B cell (primary cell): ENCODE data around the gene NMT1. TPM values are rescaled to one million over a fixed set of nuclear protein-coding genes. Genes with fewer than 3 reads are reported as not detected.

ENCODE experiments used
- ATAC-seq: fragments of 200-7000 bp; cut with Tn5 transposase; one replicate; pipeline ENCODE4 v1.10.0; 2021; ENCODE audit warnings: low read depth, mild to moderate bottlenecking, moderate number of reproducible peaks, moderate library complexity
- CTCF ChIA-PET: fragments of 350-600 bp; sonication (Branson Sonifier 250); formaldehyde crosslinking; loops from one replicate; lab custom pipeline; 2021; ENCODE audit warnings: antibody characterized with exemption, inconsistent platforms; lab: Charles Lee
- POLR2A ChIA-PET: fragments of 350-600 bp; sonication (Branson Sonifier 250); formaldehyde crosslinking; loops from one replicate; lab custom pipeline; 2021; ENCODE audit warnings: antibody characterized with exemption; lab: Charles Lee
- DNase-seq: peaks from one replicate; pipeline ENCODE4 v3.0.0; 2013
- H2AFZ ChIP-seq: 2 replicates; pipeline ENCODE4 v1.6.1; 2012; ENCODE audit warnings: mild to moderate bottlenecking, low read depth, low read length; ENCODE audit not compliant: insufficient read depth, poor library complexity, severe bottlenecking
- H3K27ac ChIP-seq, 2 donors: 1 replicate in 1 of 2; 2 replicates in 1 of 2; pipeline ENCODE4 v1.5.1; 2012 to 2013; ENCODE audit warnings: low read length in 2 of 2, mild to moderate bottlenecking in 2 of 2, moderate library complexity in 1 of 2
- H3K27me3 ChIP-seq, 4 experiments: fragments of 200-600 bp in 1 of 4; sonication (generic) in 1 of 4; replicated peaks in 1 of 4; 1 replicate in 2 of 4; 2 replicates in 2 of 4; pipeline versions ENCODE4 v1.6.1 to v1.7.0; 2013 to 2016; ENCODE audit warnings: low read length in 3 of 4, mild to moderate bottlenecking in 2 of 4, mixed read lengths in 1 of 4, moderate library complexity in 1 of 4; ENCODE audit not compliant: insufficient read depth in 4 of 4, control insufficient read depth in 3 of 4; ENCODE audit errors: control extremely low read depth in 1 of 4
- H3K36me3 ChIP-seq, 2 experiments: replicated peaks in 1 of 2; 1 replicate in 1 of 2; 2 replicates in 1 of 2; pipeline versions ENCODE4 v1.6.1 to v1.7.1; 2013; ENCODE audit warnings: low read length in 1 of 2; ENCODE audit not compliant: insufficient read depth in 2 of 2, control insufficient read depth in 1 of 2; ENCODE audit errors: control extremely low read depth in 1 of 2, extremely low read depth in 1 of 2
- H3K4me1 ChIP-seq, 2 donors: fragments of 200-600 bp in 1 of 2; sonication (generic) in 1 of 2; 1 replicate in 1 of 2; 2 replicates in 1 of 2; pipeline versions ENCODE4 v1.5.1 to v1.6.1; 2013 to 2017; ENCODE audit warnings: low read length in 2 of 2; ENCODE audit not compliant: control insufficient read depth in 2 of 2, insufficient read depth in 2 of 2
- H3K4me2 ChIP-seq: replicated peaks from 2 replicates; pipeline ENCODE3; 2012; ENCODE audit warnings: mild to moderate bottlenecking, low read depth, low read length; ENCODE audit not compliant: poor library complexity, severe bottlenecking
- H3K4me3 ChIP-seq, 5 experiments: fragments of 200-600 bp in 1 of 5; sonication (generic) in 1 of 5; 1 replicate in 3 of 5; 2 replicates in 2 of 5; pipeline versions ENCODE4 v1.5.1 to v1.7.0; 2011 to 2016; ENCODE audit warnings: low read length in 4 of 5, mild to moderate bottlenecking in 4 of 5, low read depth in 2 of 5, control low read depth in 1 of 5, moderate library complexity in 1 of 5; ENCODE audit not compliant: insufficient read depth in 1 of 5; ENCODE audit errors: control extremely low read depth in 1 of 5, extremely low read depth in 1 of 5
- H3K79me2 ChIP-seq: fragments of 200-600 bp; sonication (generic); one replicate; pipeline ENCODE4 v1.6.0; 2016; ENCODE audit warnings: low read length; ENCODE audit not compliant: control insufficient read depth, insufficient read depth
- H3K9ac ChIP-seq: fragments of 200-600 bp; sonication (generic); 2 replicates; pipeline ENCODE4 v1.6.1; 2017; ENCODE audit warnings: mild to moderate bottlenecking, low read length, moderate library complexity
- H3K9me3 ChIP-seq, 3 donors: one replicate each; pipeline versions ENCODE4 v1.6.1 to v1.7.1; 2013; ENCODE audit warnings: low read length in 2 of 3; ENCODE audit not compliant: control insufficient read depth in 2 of 3, insufficient read depth in 1 of 3; ENCODE audit errors: control extremely low read depth in 1 of 3
- H4K20me1 ChIP-seq: 2 replicates; pipeline ENCODE4 v1.6.0; 2012; ENCODE audit warnings: mild to moderate bottlenecking, low read length; ENCODE audit not compliant: insufficient read depth, control insufficient read depth, poor library complexity, severe bottlenecking
- H3K27ac Mint-ChIP-seq: one replicate; pipeline ENCODE4 v1.8.0; 2021; ENCODE audit warnings: mixed read lengths
- H3K27me3 Mint-ChIP-seq: one replicate; pipeline ENCODE4 v1.8.0; 2021; ENCODE audit warnings: mixed read lengths
- H3K4me1 Mint-ChIP-seq: one replicate; pipeline ENCODE4 v1.8.0; 2021; ENCODE audit warnings: mixed read lengths
- H3K4me3 Mint-ChIP-seq: one replicate; pipeline ENCODE4 v1.8.0; 2021; ENCODE audit warnings: mixed read lengths
- H3K9me3 Mint-ChIP-seq: one replicate; pipeline ENCODE4 v1.8.0; 2022; ENCODE audit warnings: mixed read lengths; ENCODE audit not compliant: insufficient read depth
- EZH2 ChIP-seq: IDR thresholded peaks from 2 replicates; pipeline ENCODE4 v1.6.1; 2012; ENCODE audit warnings: borderline replicate concordance, low read depth, mild to moderate bottlenecking, moderate library complexity, low read length; ENCODE audit not compliant: insufficient read depth, poor library complexity, severe bottlenecking
- WGBS: methylation state at CpG from one replicate; pipeline ENCODE4 v1.1.5; 2013; ENCODE audit warnings: missing lambda C conversion rate; ENCODE audit not compliant: insufficient coverage; 5-methylcytosine and 5-hydroxymethylcytosine counted together
- intact Hi-C: fragments of 100-400 bp; cut with micrococcal nuclease; formaldehyde crosslinking; loops from one replicate; pipeline ENCODE4 v1.10.0; 2022
- polyA plus RNA-seq: library from polyadenylated mRNA; depleted of rRNA; stranded (reverse); fragments of >200 nt; gene quantifications from 2 replicates; pipeline ENCODE4 v1.2.3, GENCODE V29; 2012
- total RNA-seq, 2 donors: library from RNA; stranded (reverse); fragments of 120-200 nt in 1 of 2; gene quantifications; 1 replicate in 1 of 2; 2 replicates in 1 of 2; pipeline versions ENCODE4 v1.2.3 to v1.2.4, GENCODE V29; 2013 to 2022
- TF ChIP-seq, protein P1 (sequence below): fragments of 200-600 bp; IDR thresholded peaks from one replicate; pipeline ENCODE4 v1.8.0; 2022; ENCODE audit warnings: antibody characterized with exemption, mild to moderate bottlenecking

NMT1 gene
- total and polyA plus RNA-seq, 2 donors (not counting 1 experiment from before 2014, with no cell fraction given), result 30.1 to 134 TPM

DNA sequence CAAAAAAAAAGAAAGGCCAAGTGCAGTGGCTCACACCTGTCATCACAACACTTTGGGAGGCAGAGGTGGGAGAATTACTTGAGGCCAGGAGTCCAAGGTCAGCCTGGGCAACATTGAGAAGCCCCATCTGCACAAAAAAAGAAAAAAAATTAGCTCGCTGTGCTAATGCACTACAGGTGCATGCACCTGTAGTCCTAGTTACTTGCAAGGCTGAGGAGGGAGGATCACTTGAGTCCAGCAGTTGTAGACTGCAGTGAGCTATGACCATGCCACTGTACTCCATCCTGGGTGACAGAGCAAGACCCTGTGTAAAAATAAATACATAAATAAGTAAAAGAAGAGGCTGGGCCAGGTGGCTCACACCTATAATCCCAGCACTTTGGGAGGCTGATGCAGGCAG, 49.4 kb upstream of the NMT1 start:
- 83% methylated on average over 1 of the region's 1 CpG for WGBS
- ChIA-PET POLR2A (no interaction called here), CTCF (interaction anchor here (0.9 to 1.3 kb wide), 2 partner anchors 9 to 480 kb away, joined by 4 to 5 read pairs; no protein-coding TSS in a partner anchor)
- no peak overlapping the region for H3K4me3 Mint-ChIP-seq
- Histone ChIP-seq H3K79me2 (no peaks in the 10 kb centered on the region), H2AFZ (no peak overlapping the region), H3K4me2 (no peak overlapping the region), H4K20me1 (no peaks in the 10 kb centered on the region), H3K27me3 (peaks cover 0 to 9% (median 0%) of the 10 kb centered on the region in 4 experiments), H3K9ac (no peak overlapping the region), H3K4me3 (no peak overlapping the region), H3K4me1 (no peaks in the 10 kb centered on the region), H3K36me3 (no peaks in the 10 kb centered on the region), H3K27ac (no peak overlapping the region), H3K9me3 (no peaks in the 10 kb centered on the region)
- peaks cover 39% of the 10 kb centered on the region for H3K27me3 Mint-ChIP-seq
- ATAC-seq (no peak), DNase-seq (no peak)
- no peaks in the 10 kb centered on the region for H3K9me3 Mint-ChIP-seq
- no peak for TF ChIP-seq EZH2
- TF ChIP-seq, protein P1, sequence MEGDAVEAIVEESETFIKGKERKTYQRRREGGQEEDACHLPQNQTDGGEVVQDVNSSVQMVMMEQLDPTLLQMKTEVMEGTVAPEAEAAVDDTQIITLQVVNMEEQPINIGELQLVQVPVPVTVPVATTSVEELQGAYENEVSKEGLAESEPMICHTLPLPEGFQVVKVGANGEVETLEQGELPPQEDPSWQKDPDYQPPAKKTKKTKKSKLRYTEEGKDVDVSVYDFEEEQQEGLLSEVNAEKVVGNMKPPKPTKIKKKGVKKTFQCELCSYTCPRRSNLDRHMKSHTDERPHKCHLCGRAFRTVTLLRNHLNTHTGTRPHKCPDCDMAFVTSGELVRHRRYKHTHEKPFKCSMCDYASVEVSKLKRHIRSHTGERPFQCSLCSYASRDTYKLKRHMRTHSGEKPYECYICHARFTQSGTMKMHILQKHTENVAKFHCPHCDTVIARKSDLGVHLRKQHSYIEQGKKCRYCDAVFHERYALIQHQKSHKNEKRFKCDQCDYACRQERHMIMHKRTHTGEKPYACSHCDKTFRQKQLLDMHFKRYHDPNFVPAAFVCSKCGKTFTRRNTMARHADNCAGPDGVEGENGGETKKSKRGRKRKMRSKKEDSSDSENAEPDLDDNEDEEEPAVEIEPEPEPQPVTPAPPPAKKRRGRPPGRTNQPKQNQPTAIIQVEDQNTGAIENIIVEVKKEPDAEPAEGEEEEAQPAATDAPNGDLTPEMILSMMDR, result no peak
- H3K27ac Mint-ChIP-seq, result no peak overlapping the region
- H3K4me1 Mint-ChIP-seq, result no peaks in the 10 kb centered on the region
- intact Hi-C loops, result no loop called here

DNA sequence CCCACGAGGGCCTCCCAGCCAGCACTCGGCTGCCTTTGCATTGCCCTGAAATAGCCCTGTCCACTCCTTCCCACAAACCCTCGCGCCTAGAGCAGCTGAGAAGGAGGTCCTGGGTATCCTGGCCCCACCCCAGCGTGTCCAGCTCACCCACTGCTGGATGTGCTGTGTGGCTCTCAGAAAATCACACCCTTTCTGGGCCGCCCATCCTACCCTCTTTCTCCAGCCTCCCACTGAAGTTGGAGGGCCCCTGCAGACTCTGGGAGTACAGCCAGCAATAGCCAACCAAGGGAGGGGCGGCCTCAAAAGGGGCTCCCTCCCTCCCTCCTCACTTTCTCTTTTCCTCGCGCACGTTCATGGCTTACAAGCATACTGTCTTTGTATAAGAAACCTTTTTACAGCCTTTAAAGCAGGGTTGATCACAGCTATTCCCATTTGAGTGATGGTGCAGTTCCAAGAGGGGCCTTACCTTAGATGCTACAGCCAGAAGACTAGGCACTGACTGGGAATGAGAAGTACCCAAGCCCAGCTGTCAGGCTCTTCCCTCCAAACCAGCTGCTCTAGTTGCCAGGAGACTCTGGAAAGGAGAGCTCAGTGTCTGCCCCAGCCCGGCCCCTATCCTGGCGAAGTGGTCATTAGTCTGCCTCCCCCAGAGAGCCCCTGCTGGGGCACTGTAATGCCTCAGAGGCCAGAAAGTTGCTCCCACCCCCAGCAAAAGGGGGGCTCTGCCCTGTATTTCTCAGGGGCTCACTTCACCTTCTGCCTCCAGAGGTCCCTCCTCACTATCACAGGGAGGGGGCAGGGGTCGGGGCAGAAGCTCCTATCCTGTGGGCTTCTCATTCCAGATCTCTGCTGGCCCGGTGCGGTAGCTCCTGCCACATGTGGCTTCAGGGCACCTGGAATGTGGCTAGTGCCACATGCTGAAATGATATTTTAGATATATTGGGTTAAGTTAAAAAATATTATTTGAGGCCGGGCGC, 47.8 kb upstream of the NMT1 start:
- no peak for ATAC-seq
- Mint-ChIP-seq H3K9me3 (no peaks in the 10 kb centered on the region), H3K4me1 (no peaks in the 10 kb centered on the region), H3K4me3 (no peak overlapping the region), H3K27me3 (peaks cover 33% of the 10 kb centered on the region), H3K27ac (no peak overlapping the region)
- TF ChIP-seq, protein P1, result no peak
- no peak for TF ChIP-seq EZH2
- H3K4me2 ChIP-seq, result no peak overlapping the region
- no peak overlapping the region for H3K9ac ChIP-seq
- no peaks in the 10 kb centered on the region for H4K20me1 ChIP-seq
- WGBS, result 84% methylated on average over 12 of the region's 17 CpGs
- no peak overlapping the region for H2AFZ ChIP-seq
- H3K79me2 ChIP-seq, result no peaks in the 10 kb centered on the region
- intact Hi-C loops, result no loop called here
- peaks cover 0 to 16% (median 7%) of the 10 kb centered on the region in 4 experiments for H3K27me3 ChIP-seq
- ChIA-PET CTCF (interaction anchor here (0.6 to 1.5 kb wide), 5 partner anchors 9 to 102 kb away, joined by 3 to 6 read pairs (median 3); no protein-coding TSS in a partner anchor), POLR2A (no interaction called here)
- peaks cover 0 to 1% (median 0%) of the 10 kb centered on the region in 3 donors for H3K9me3 ChIP-seq
- DNase-seq, result no peak
- peaks cover 0 to under 1% of the 10 kb centered on the region in 2 donors for H3K4me1 ChIP-seq
- no peak overlapping the region for H3K4me3 ChIP-seq
- H3K27ac ChIP-seq, result no peak overlapping the region
- no peaks in the 10 kb centered on the region for H3K36me3 ChIP-seq
